PC-9 (cell line): ENCODE measurements around the gene ARCN1. TPM values are rescaled to one million over a fixed set of nuclear protein-coding genes. Genes with fewer than 3 reads are reported as not detected.

Experiments used
- BruUV-seq: library from RNA; stranded (reverse); fragments of 400-500 nt; replicated peaks from 2 replicates; lab custom pipeline; 2021; lab: Mats Ljungman, UMichigan
- CTCF ChIA-PET: fragments of 300-600 bp; sonication (Branson Sonifier 250); formaldehyde crosslinking; loops from one replicate; lab custom pipeline; 2022; ENCODE audit warnings: antibody characterized with exemption; lab: Charles Lee
- POLR2A ChIA-PET: fragments of 300-600 bp; sonication (Branson Sonifier 250); formaldehyde crosslinking; loops from one replicate; lab custom pipeline; 2022; ENCODE audit warnings: antibody characterized with exemption; ENCODE audit not compliant: unreplicated experiment; lab: Charles Lee
- DNase-seq, 2 experiments: peaks; one replicate each; pipeline versions ENCODE4 v3.0.0 to v3.0.0-alpha.2; 2015 to 2022; ENCODE audit warnings: mixed read lengths in 1 of 2
- H2AFZ ChIP-seq: fragments of 200-600 bp; sonication (generic); 2 replicates; pipeline ENCODE4 v1.8.1; 2017; ENCODE audit warnings: antibody characterized with exemption
- H3F3A ChIP-seq: fragments of 200-600 bp; sonication (generic); 2 replicates; pipeline ENCODE4 v1.8.1; 2017; ENCODE audit warnings: antibody characterized with exemption, mild to moderate bottlenecking, low read depth; ENCODE audit not compliant: insufficient read depth
- H3K27ac ChIP-seq: fragments of 200-600 bp; sonication (generic); 2 replicates; pipeline ENCODE4 v1.6.1; 2016; ENCODE audit warnings: mixed run types
- H3K27me3 ChIP-seq: fragments of 200-600 bp; sonication (generic); 2 replicates; pipeline ENCODE4 v1.6.1; 2016; ENCODE audit warnings: low read depth, mixed run types; ENCODE audit not compliant: insufficient read depth
- H3K36me3 ChIP-seq: fragments of 200-600 bp; sonication (generic); 2 replicates; pipeline ENCODE4 v1.6.1; 2016; ENCODE audit warnings: low read depth, mixed run types
- H3K4me1 ChIP-seq: fragments of 200-600 bp; sonication (generic); replicated peaks from 2 replicates; pipeline ENCODE4 v1.6.1; 2016; ENCODE audit warnings: mixed run types; ENCODE audit not compliant: insufficient read depth
- H3K4me2 ChIP-seq: fragments of 200-600 bp; sonication (generic); 2 replicates; pipeline ENCODE4 v1.6.1; 2017; ENCODE audit warnings: mixed run types
- H3K4me3 ChIP-seq: fragments of 200-600 bp; sonication (generic); 2 replicates; pipeline ENCODE4 v1.6.1; 2016; ENCODE audit warnings: mixed run types
- H3K79me2 ChIP-seq: fragments of 200-600 bp; sonication (generic); 2 replicates; pipeline ENCODE4 v1.6.1; 2017; ENCODE audit warnings: low read depth, mixed run types
- H3K9me2 ChIP-seq: fragments of 200-600 bp; sonication (generic); 2 replicates; pipeline ENCODE4 v1.8.1; 2017; ENCODE audit warnings: mild to moderate bottlenecking; ENCODE audit not compliant: insufficient read depth
- H3K9me3 ChIP-seq: fragments of 200-600 bp; sonication (generic); 2 replicates; pipeline ENCODE4 v1.8.1; 2016; ENCODE audit warnings: low read depth; ENCODE audit not compliant: insufficient read depth
- H4K20me1 ChIP-seq: fragments of 200-600 bp; sonication (generic); 2 replicates; pipeline ENCODE4 v1.8.1; 2017; ENCODE audit not compliant: insufficient read depth
- CTCF ChIP-seq: fragments of 200-600 bp; sonication (generic); conservative IDR thresholded peaks from 2 replicates; pipeline ENCODE4 v1.6.1; 2017; ENCODE audit warnings: mixed run types, antibody characterized with exemption, mild to moderate bottlenecking, moderate library complexity
- EZH2 ChIP-seq: fragments of 200-600 bp; sonication (generic); IDR thresholded peaks from 2 replicates; pipeline ENCODE4 v1.8.0; 2017; ENCODE audit warnings: antibody characterized with exemption, low read depth
- intact Hi-C: fragments of 100-400 bp; cut with micrococcal nuclease; formaldehyde crosslinking; loops from one replicate; pipeline ENCODE4 v1.10.0; 2022; ENCODE audit not compliant: unreplicated experiment
- total RNA-seq: library from RNA; stranded (reverse); gene quantifications from 2 replicates; pipeline ENCODE4 v1.2.3, GENCODE V29; 2021

Gene ARCN1
- total RNA-seq, 1 experiment from 2014 or later = 105 TPM

GRCh38 chr11:118524757-118525470 is 47.3 kb upstream of the ARCN1 start:
- intact Hi-C loops = no loop called here
- DNase-seq = no peak
- POLR2A ChIA-PET = no interaction called here
- BruUV-seq = no TSS peak
- H3K4me3 ChIP-seq = no peak overlapping the region
- no peak overlapping the region for H3K27ac ChIP-seq
- H3K4me2 ChIP-seq = no peak overlapping the region
- H3K4me1 ChIP-seq = peaks cover 15% of the 10 kb centered on the region
- H3K9me2 ChIP-seq = no peaks in the 10 kb centered on the region
- peaks cover 29% of the 10 kb centered on the region for H3K36me3 ChIP-seq
- H2AFZ ChIP-seq = no peak overlapping the region
- H3K9me3 ChIP-seq = no peaks in the 10 kb centered on the region
- H4K20me1 ChIP-seq = no peaks in the 10 kb centered on the region
- no peaks in the 10 kb centered on the region for H3K79me2 ChIP-seq
- TF ChIP-seq CTCF (no peak), EZH2 (no peak)
- no peaks in the 10 kb centered on the region for H3K27me3 ChIP-seq
- CTCF ChIA-PET = interaction anchor here (0.6 kb wide), 1 partner anchor 137 kb away, joined by 3 read pairs; no protein-coding TSS in a partner anchor
- H3F3A ChIP-seq = peaks cover 26% of the 10 kb centered on the region

GRCh38 chr11:118526688-118527087 is 45.5 kb upstream of the ARCN1 start:
- H3K4me1 ChIP-seq = peaks cover 19% of the 10 kb centered on the region
- no peaks in the 10 kb centered on the region for H3K79me2 ChIP-seq
- POLR2A ChIA-PET = interaction anchor here (0.6 kb wide), 1 partner anchor 1808 kb away, joined by 3 read pairs; no protein-coding TSS in a partner anchor
- no TSS peak for BruUV-seq
- H3K4me3 ChIP-seq = no peak overlapping the region
- DNase-seq = no peak
- no peaks in the 10 kb centered on the region for H3K9me2 ChIP-seq
- H3K27me3 ChIP-seq = no peaks in the 10 kb centered on the region
- H2AFZ ChIP-seq = no peak overlapping the region
- CTCF ChIA-PET = interaction anchor here (0.6 kb wide), 1 partner anchor 31 kb away, joined by 3 read pairs; no protein-coding TSS in a partner anchor
- H4K20me1 ChIP-seq = no peaks in the 10 kb centered on the region
- H3K9me3 ChIP-seq = no peaks in the 10 kb centered on the region
- intact Hi-C loops = no loop called here
- no peak for TF ChIP-seq EZH2
- TF ChIP-seq CTCF = no peak
- H3K4me2 ChIP-seq = no peak overlapping the region
- no peak overlapping the region for H3K27ac ChIP-seq
- peaks cover 12% of the 10 kb centered on the region for H3K36me3 ChIP-seq
- H3F3A ChIP-seq = peaks cover 22% of the 10 kb centered on the region

- no peaks in the 10 kb centered on the region for H3K9me2 ChIP-seq
- H3K27me3 ChIP-seq = no peaks in the 10 kb centered on the region
- H3K4me3 ChIP-seq = no peak within 1 kb of the TSS
- ChIA-PET POLR2A (interaction anchor here (0.6 kb wide), 1 partner anchor 1808 kb away, joined by 3 read pairs; no protein-coding TSS in a partner anchor), CTCF (no interaction called here)
- peaks cover 8% of the 10 kb centered on the region for H3K36me3 ChIP-seq
- H3K4me1 ChIP-seq = peaks cover 19% of the 10 kb centered on the region
- H3K27ac ChIP-seq = no peak within 1 kb of the TSS
- no peak within 1 kb of the TSS for H3K4me2 ChIP-seq
- H3K79me2 ChIP-seq = no peaks in the 10 kb centered on the region
- H3K9me3 ChIP-seq = no peaks in the 10 kb centered on the region
- H2AFZ ChIP-seq = no peak within 1 kb of the TSS
- peaks cover 22% of the 10 kb centered on the region for H3F3A ChIP-seq
- BruUV-seq = no TSS peak
- DNase-seq = peak in 1 of 2 experiments; percentile 42
- intact Hi-C loops = no loop called here
- TF ChIP-seq CTCF (no peak), EZH2 (no peak)
- no peaks in the 10 kb centered on the region for H4K20me1 ChIP-seq
Measured at GRCh38 chr11:118527109-118527508, 45.1 kb upstream of the ARCN1 start, which contains the start of gene TTC36. TTC36 (plus strand) TSS chr11:118527474; CDS start chr11:118527495, 21 bp downstream.
